ENCODE data around the gene ITGA2B. TPM values are rescaled to one million over a fixed set of nuclear protein-coding genes. Genes with fewer than 3 reads are reported as not detected.
"Not testable (repeated sequence)": the region's sequence is repeated elsewhere in the genome, so short reads cannot be mapped to it uniquely, and the experiment has no call there.

Gene ITGA2B
- total RNA-seq, 1 experiment from 2014 or later: 0.40 TPM

- DNase-seq (ENCODE audit: low read depth): no peak
Measured at GRCh38 chr17:44352828-44353671, 36.4 kb downstream of the ITGA2B start.

DNA sequence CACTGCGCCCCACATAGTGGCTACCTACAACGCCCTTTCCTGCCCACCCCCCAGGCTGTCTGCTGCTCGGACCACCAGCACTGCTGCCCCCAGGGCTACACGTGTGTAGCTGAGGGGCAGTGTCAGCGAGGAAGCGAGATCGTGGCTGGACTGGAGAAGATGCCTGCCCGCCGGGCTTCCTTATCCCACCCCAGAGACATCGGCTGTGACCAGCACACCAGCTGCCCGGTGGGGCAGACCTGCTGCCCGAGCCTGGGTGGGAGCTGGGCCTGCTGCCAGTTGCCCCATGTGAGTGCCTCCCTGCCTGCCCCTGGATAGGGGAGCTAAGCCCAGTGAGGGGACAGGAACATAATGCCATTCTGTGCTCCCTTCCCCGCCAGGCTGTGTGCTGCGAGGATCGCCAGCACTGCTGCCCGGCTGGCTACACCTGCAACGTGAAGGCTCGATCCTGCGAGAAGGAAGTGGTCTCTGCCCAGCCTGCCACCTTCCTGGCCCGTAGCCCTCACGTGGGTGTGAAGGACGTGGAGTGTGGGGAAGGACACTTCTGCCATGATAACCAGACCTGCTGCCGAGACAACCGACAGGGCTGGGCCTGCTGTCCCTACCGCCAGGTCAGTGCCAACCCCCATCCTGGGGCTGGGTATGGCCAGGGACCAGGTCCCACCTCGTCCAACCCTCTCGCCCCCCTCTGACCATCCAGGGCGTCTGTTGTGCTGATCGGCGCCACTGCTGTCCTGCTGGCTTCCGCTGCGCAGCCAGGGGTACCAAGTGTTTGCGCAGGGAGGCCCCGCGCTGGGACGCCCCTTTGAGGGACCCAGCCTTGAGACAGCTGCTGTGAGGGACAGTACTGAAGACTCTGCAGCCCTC lies 37.3 kb downstream of the ITGA2B start:
- no peak for DNase-seq (ENCODE audit: low read depth)

- no peak for DNase-seq (ENCODE audit: low read depth)
Measured at GRCh38 chr17:44351464-44351863, 38.0 kb downstream of the ITGA2B start.

DNA sequence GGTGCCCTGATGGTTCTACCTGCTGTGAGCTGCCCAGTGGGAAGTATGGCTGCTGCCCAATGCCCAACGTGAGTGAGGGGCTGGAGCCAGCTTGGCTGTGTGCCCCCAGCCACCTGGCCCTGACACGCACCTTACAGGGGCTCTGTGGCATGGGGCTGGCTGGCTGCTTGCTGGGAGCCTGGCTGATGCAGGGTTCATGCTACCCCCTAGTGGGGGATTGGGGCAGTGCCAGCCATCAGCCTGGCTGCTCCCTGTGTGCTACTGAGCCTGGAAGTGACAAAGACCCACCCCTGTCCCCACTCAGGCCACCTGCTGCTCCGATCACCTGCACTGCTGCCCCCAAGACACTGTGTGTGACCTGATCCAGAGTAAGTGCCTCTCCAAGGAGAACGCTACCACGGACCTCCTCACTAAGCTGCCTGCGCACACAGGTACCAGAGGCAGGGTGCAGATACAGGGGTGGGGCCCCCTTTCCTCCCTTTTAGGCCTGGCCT lies 38.7 kb downstream of the ITGA2B start:
- DNase-seq (ENCODE audit: low read depth): peak; percentile 26

GRCh38 chr17:44349553-44350070 lies 39.8 kb downstream of the ITGA2B start:
- DNase-seq (ENCODE audit: low read depth): no peak

DNA sequence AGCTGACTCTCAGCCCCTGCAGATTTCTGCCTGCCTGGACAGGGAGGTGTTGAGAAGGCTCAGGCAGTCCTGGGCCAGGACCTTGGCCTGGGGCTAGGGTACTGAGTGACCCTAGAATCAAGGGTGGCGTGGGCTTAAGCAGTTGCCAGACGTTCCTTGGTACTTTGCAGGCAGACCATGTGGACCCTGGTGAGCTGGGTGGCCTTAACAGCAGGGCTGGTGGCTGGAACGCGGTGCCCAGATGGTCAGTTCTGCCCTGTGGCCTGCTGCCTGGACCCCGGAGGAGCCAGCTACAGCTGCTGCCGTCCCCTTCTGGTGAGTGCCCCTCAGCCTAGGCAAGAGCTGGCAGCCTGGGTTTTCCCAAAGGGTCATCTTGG lies 40.5 kb downstream of the ITGA2B start:
- DNase-seq (ENCODE audit: low read depth): no peak

DNA sequence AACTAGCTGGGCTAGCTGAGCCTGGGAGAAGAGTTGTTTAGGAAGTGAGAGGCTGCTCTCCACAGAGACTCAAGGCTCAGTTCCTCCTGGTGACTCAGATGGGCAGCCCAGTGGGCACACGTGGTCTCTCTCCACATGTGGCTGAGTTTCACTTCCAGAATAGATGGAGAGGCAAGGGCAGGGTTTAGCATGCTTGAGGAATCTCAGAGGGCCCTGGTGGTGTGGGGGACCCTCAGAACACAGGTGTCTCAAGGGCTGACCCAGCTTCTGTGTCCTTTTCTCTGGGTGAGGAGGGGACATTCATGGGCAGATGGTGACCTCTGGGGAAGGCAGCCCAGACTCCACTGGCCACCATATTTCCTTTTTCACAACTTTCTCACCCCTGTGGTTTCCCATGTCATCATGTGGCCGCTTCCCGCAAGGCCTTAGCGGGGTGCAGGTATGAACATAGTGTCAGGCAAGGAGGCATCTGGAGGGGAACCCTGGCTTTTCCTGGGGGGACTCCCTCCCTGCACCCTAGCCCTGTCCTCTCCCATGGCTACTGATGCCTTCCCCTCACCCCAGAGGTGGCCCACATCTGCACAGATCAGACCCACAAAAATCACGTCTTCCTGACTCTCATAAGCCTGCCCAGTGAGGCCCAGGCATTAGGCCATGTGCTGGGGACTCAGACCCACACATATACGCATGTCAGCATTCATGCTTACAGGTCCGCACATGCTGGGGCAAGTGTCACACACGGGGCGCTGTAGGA lies 41.0 kb downstream of the ITGA2B start:
- peak; percentile 66 for DNase-seq (ENCODE audit: low read depth)

DNA sequence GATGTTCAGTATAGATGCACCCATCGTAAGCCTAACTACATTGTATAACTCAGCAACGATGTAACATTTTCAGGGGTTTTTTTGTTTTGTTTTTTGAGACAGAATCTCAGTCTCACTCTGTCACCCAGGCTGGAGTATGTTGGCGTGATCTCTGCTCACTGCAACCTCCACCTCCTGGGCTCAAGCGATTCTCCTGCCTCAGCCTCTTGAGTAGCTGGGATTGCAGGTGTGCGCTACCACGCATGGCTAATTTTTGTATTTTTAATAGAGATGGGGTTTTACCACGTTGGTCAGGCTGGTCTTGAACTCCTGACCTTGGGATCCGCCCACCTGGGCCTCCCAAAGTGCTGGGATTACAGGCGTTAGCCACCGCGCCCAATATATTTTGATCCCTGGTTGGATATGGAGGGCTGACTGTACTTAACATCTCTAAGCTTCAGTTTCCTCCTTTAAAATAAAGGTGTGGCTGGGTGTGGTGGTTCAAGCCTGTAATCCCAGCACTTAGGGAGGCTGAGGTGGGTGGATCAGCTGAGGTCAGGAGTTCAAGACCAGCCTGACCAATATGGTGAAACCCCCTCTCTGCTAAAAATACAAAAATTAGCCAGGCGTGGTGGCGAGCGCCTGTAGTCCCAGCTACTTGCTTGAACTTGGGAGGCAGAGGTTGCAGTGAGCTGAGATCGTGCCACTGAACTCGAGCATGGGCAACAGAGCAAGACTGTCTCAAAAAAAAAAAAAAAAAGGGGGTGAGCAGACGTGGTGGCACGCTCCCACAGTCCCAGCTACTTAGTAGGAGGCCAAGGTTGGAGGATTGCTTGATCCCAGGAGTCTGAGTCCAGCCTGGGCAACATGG lies 42.0 kb downstream of the ITGA2B start:
- not testable (repeated sequence) for DNase-seq (ENCODE audit: low read depth)

GRCh38 chr17:44346064-44346844 lies 43.2 kb downstream of the ITGA2B start:
- DNase-seq (ENCODE audit: low read depth): no peak

- DNase-seq (ENCODE audit: low read depth): peak; percentile 74
Measured at GRCh38 chr17:44345454-44346026, 43.9 kb downstream of the ITGA2B start.

- peak; percentile 99 for DNase-seq (ENCODE audit: low read depth)
Measured at GRCh38 chr17:44344939-44345453, 44.5 kb downstream of the ITGA2B start, which contains the start of gene GRN. TSS of gene GRN (plus strand) at chr17:44345302. CDS start at chr17:44349165, 3,863 bp downstream.

DNA sequence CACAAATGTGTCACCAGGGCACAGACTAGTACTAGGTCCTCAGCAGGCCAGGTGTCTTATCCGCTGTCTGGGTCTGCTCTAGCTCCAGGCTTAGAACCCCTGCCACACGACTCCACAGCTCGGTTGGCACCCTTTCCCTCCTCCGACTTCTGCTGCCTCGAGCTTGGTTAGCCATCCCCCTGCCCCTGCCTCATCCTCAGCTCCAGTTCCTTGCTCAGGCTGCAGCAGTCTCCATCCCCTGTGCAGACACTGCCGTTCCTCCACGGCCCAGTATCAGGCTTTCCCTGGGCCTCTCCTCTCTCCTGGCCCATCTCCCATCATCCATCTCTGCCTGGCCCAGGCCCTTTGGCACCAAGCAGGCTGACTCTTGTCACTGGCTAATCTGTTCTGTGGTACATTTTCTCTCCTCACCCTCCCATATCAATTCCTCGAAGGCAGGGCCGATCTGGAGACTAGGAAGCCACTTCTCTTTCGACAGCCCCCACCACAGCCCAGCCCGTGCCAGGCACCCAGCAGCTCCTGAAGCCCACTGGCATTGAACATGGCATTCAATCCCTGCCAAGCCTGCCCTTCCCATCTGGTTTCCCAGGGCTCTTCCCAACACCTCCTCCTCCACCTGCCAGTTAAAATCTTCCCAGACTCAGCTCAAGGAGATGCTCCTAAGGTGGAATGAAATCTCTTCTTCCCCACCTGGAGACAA lies 45.8 kb downstream of the ITGA2B start:
- DNase-seq (ENCODE audit: low read depth): no peak

DNA sequence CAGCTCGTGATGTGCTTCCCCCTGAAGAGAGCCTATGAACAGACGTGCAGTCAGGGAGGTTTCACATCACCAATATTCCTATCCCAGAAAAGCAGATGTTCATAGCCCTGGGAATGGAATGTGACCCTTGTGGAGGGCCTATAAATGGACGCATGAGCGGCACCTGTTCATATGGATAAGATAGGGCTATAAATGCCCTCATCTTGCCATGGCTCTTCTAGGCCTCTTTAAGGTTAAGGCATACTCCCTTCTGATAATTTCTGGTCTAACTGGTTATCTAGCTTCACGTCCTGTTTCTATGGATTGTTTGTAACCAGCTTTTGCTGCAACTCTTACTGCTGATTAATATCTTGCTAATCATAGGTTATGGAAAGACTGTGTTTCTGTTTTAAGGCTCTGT lies 48.9 kb downstream of the ITGA2B start:
- not testable (repeated sequence) for DNase-seq (ENCODE audit: low read depth)

DNA sequence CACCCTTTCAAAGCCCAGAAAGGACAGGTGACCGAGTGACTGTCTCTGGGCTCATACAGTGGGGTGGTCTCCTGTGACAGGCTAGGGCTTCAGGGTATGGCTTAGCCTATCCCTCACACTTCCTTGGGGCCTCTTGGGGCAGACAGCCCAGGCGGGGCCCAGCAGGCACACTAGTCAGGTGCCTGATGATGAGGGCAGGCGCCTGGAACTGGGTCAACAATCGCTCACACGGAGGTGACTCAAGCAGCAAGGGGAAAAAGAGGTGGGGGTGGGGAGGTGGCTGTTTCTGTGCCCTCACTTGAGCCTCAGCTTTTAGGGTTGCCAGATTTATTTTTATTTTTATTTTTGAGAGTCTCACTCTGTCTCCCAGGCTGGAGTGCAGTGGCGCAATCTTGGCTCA lies 50.7 kb downstream of the ITGA2B start:
- DNase-seq (ENCODE audit: low read depth): no peak

- DNase-seq (ENCODE audit: low read depth): no peak
Measured at GRCh38 chr17:44335968-44336367, 53.5 kb downstream of the ITGA2B start.

GRCh38 chr17:44335564-44335963 lies 53.9 kb downstream of the ITGA2B start:
- DNase-seq (ENCODE audit: low read depth): no peak

GRCh38 chr17:44334727-44335126 lies 54.7 kb downstream of the ITGA2B start:
- DNase-seq (ENCODE audit: low read depth): no peak

DNA sequence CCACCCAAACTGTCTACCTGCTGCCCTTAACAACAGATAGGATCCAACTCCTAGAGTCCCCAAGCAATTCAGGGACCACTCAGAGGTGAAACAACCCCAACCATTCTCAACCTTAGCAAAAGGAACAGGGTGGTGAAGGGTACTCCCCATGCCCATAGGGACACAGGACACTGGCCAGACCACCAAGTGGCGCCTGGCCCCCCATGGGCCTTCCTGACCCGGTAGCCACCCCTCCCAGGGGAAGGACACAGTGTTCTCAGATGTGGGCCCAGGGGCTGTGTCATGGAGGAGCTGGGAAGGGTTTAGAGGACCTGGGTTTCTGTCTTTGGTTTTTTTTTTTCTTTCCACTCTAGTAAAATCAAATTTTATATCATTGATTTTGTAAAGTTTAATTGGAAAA lies 55.1 kb downstream of the ITGA2B start:
- no peak for DNase-seq (ENCODE audit: low read depth)

Data from LHCN-M2 (cell line).